ENCODE data around the gene C16orf46.

DNA sequence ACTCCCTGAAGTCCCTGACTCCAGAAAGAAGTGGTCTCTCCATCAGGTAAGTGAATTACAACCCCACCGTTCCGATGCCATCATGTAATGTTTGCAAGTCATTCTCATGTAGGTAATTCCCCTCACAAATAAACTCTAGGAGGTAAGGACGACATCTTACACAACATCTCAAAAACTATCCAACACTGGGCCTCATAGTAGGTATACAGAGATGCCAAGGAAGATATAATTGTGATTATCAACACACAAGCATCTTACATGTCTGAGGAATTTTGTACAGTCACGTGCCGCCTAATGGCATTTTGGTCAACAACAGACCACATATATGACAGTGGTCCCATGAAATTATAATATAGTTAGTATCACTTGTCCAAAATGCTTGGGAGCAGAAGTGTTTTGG is 11.8 kb upstream of the C16orf46 start:
- TF ChIP-seq POLR2A (IDR thresholded peaks at IDR 0.05) (no peak), POLR2AphosphoS5 (IDR thresholded peaks at IDR 0.05) (no peak), CTCF (IDR thresholded peaks at IDR 0.05) (no peak)
